Activated CD8-positive, alpha-beta memory T cell treated with anti-CD3 and anti-CD28 coated beads, Interleukin-2, amount 10 ng/mL, durations not matched to agents 7 days and 5 days (primary cell): ENCODE measurements around the gene SENP3. TPM values are rescaled to one million over a fixed set of nuclear protein-coding genes. Genes with fewer than 3 reads are reported as not detected.

Experiments used
- ATAC-seq: fragments of 150-1000 bp; cut with Tn5 transposase; one replicate; pipeline ENCODE4 v1.10.0; 2021; ENCODE audit warnings: moderate library complexity
- CTCF ChIA-PET: fragments of 350-600 bp; sonication (Branson Sonifier 250); formaldehyde crosslinking; loops from one replicate; lab custom pipeline; 2021; ENCODE audit warnings: antibody characterized with exemption; lab: Charles Lee
- DNase-seq: peaks from one replicate; pipeline ENCODE4 v3.0.0-alpha.2; 2020
- H3K27ac Mint-ChIP-seq: one replicate; pipeline ENCODE4 v1.8.0; 2021; ENCODE audit warnings: mild to moderate bottlenecking, mixed read lengths
- H3K27me3 Mint-ChIP-seq: one replicate; pipeline ENCODE4 v1.8.0; 2021; ENCODE audit warnings: mixed read lengths
- H3K36me3 Mint-ChIP-seq: one replicate; pipeline ENCODE4 v1.8.0; 2021; ENCODE audit warnings: mild to moderate bottlenecking, mixed read lengths
- H3K4me1 Mint-ChIP-seq: one replicate; pipeline ENCODE4 v1.8.0; 2021; ENCODE audit warnings: mixed read lengths
- H3K4me3 Mint-ChIP-seq: one replicate; pipeline ENCODE4 v1.8.0; 2021; ENCODE audit warnings: mild to moderate bottlenecking, moderate library complexity, mixed read lengths
- H3K9me3 Mint-ChIP-seq: one replicate; pipeline ENCODE4 v1.8.0; 2022; ENCODE audit warnings: low read depth, mixed read lengths
- total RNA-seq, 2 experiments: library from RNA; stranded (reverse); gene quantifications; one replicate each; pipeline ENCODE4 v1.2.3, GENCODE V29; 2021

The SENP3 gene
- total RNA-seq, 2 experiments from 2014 or later, result 55.7 to 70.9 TPM

GRCh38 chr17:7573324-7574080 is 11.8 kb downstream of the SENP3 start:
- no peaks in the 10 kb centered on the region for H3K9me3 Mint-ChIP-seq
- H3K27me3 Mint-ChIP-seq, result no peaks in the 10 kb centered on the region
- H3K4me3 Mint-ChIP-seq, result peak overlapping the region; percentile 95
- peak overlapping the region; percentile 97 for H3K27ac Mint-ChIP-seq
- CTCF ChIA-PET, result interaction anchor here (1.4 to 3.1 kb wide), 5 partner anchors 11 to 218 kb away, joined by 5 to 15 read pairs (median 11); partner anchors contain the start of genes MPDU1, SENP3, SOX15 and TMEM95
- H3K4me1 Mint-ChIP-seq, result peaks cover 59% of the 10 kb centered on the region
- H3K36me3 Mint-ChIP-seq, result peaks cover 68% of the 10 kb centered on the region
- DNase-seq, result peak; percentile 96
- peak; percentile 32 for ATAC-seq

GRCh38 chr17:7574176-7574953 is 12.6 kb downstream of the SENP3 start:
- ATAC-seq, result no peak
- peaks cover 72% of the 10 kb centered on the region for H3K36me3 Mint-ChIP-seq
- CTCF ChIA-PET, result interaction anchor here (1.4 to 3.1 kb wide), 5 partner anchors 10 to 219 kb away, joined by 5 to 15 read pairs (median 11); partner anchors contain the start of genes MPDU1, SENP3, SOX15 and TMEM95
- H3K4me3 Mint-ChIP-seq, result peak overlapping the region; percentile 95
- H3K27ac Mint-ChIP-seq, result peak overlapping the region; percentile 66
- DNase-seq, result peak; percentile 39
- no peaks in the 10 kb centered on the region for H3K9me3 Mint-ChIP-seq
- no peaks in the 10 kb centered on the region for H3K27me3 Mint-ChIP-seq
- peaks cover 67% of the 10 kb centered on the region for H3K4me1 Mint-ChIP-seq

- Mint-ChIP-seq H3K27ac (peak overlapping the region; percentile 66), H3K9me3 (no peaks in the 10 kb centered on the region), H3K27me3 (no peaks in the 10 kb centered on the region), H3K36me3 (peaks cover 73% of the 10 kb centered on the region), H3K4me1 (peaks cover 72% of the 10 kb centered on the region), H3K4me3 (peak overlapping the region; percentile 95)
- CTCF ChIA-PET, result interaction anchor here (1.0 to 3.1 kb wide), 5 partner anchors 8 to 251 kb away, joined by 3 to 14 read pairs (median 3); partner anchors contain the start of genes MPDU1, SENP3 and SOX15
- DNase-seq, result no peak
- ATAC-seq, result no peak
Observed at GRCh38 chr17:7575481-7575883, 13.8 kb downstream of the SENP3 start.

GRCh38 chr17:7575959-7576358 is 14.2 kb downstream of the SENP3 start:
- no peak for DNase-seq
- Mint-ChIP-seq H3K9me3 (no peaks in the 10 kb centered on the region), H3K36me3 (peaks cover 73% of the 10 kb centered on the region), H3K4me1 (peaks cover 77% of the 10 kb centered on the region), H3K27ac (peak overlapping the region; percentile 66), H3K4me3 (peak overlapping the region; percentile 95), H3K27me3 (no peaks in the 10 kb centered on the region)
- CTCF ChIA-PET, result interaction anchor here (1.0 to 3.1 kb wide), 4 partner anchors 7 to 251 kb away, joined by 3 to 14 read pairs (median 3); partner anchors contain the start of genes MPDU1 and SENP3
- no peak for ATAC-seq

GRCh38 chr17:7576432-7576937 is 14.8 kb downstream of the SENP3 start:
- Mint-ChIP-seq H3K36me3 (peaks cover 73% of the 10 kb centered on the region), H3K4me3 (peak overlapping the region; percentile 95), H3K4me1 (peaks cover 78% of the 10 kb centered on the region), H3K27me3 (no peaks in the 10 kb centered on the region), H3K27ac (peak overlapping the region; percentile 66), H3K9me3 (no peaks in the 10 kb centered on the region)
- ATAC-seq, result no peak
- peak; percentile 40 for DNase-seq
- CTCF ChIA-PET, result interaction anchor here (0.7 to 1.5 kb wide), 3 partner anchors 35 to 252 kb away, joined by 3 read pairs; no protein-coding TSS in a partner anchor

- no peaks in the 10 kb centered on the region for H3K27me3 Mint-ChIP-seq
- peak overlapping the region; percentile 2 for H3K4me3 Mint-ChIP-seq
- peaks cover 74% of the 10 kb centered on the region for H3K36me3 Mint-ChIP-seq
- peaks cover 83% of the 10 kb centered on the region for H3K4me1 Mint-ChIP-seq
- H3K27ac Mint-ChIP-seq, result peak overlapping the region; percentile 92
- ATAC-seq, result no peak
- DNase-seq, result peak; percentile 41
- H3K9me3 Mint-ChIP-seq, result no peaks in the 10 kb centered on the region
- CTCF ChIA-PET, result interaction anchor here (0.7 kb wide), 1 partner anchor 63 kb away, joined by 3 read pairs; no protein-coding TSS in a partner anchor
Observed at GRCh38 chr17:7577327-7578199, 15.8 kb downstream of the SENP3 start.

GRCh38 chr17:7579001-7579833 is 17.5 kb downstream of the SENP3 start, which contains the start of gene CD68:
CD68 (plus strand) TSS chr17:7579638; CDS start chr17:7579678, 40 bp downstream.
- Mint-ChIP-seq H3K36me3 (peaks cover 64% of the 10 kb centered on the region), H3K27ac (peak within 1 kb of the TSS; percentile 92)
- ATAC-seq, result peak; percentile 52

GRCh38 chr17:7579834-7580603 is 18.3 kb downstream of the SENP3 start:
- ATAC-seq, result no peak
- Mint-ChIP-seq H3K27me3 (no peaks in the 10 kb centered on the region), H3K4me1 (peaks cover 84% of the 10 kb centered on the region), H3K27ac (peak overlapping the region; percentile 92), H3K36me3 (peaks cover 61% of the 10 kb centered on the region), H3K9me3 (no peaks in the 10 kb centered on the region), H3K4me3 (peak overlapping the region; percentile 71)
- CTCF ChIA-PET, result interaction anchor here (0.8 to 2.1 kb wide), 10 partner anchors 9 to 284 kb away, joined by 3 to 9 read pairs (median 4); partner anchors contain the start of genes SENP3, SOX15 and TP53
- DNase-seq, result peak; percentile 69

More at GRCh38 chr17:7579001-7579833, 17.5 kb downstream of the SENP3 start, which contains the start of gene CD68:
- DNase-seq, result peak; percentile 87
- no peaks in the 10 kb centered on the region for H3K9me3 Mint-ChIP-seq
- H3K27me3 Mint-ChIP-seq, result no peaks in the 10 kb centered on the region
- peak within 1 kb of the TSS; percentile 71 for H3K4me3 Mint-ChIP-seq
- CTCF ChIA-PET, result interaction anchor here (0.8 to 2.1 kb wide), 8 partner anchors 10 to 283 kb away, joined by 3 to 9 read pairs (median 3); partner anchors contain the start of genes SENP3, SOX15 and TP53
- H3K4me1 Mint-ChIP-seq, result peaks cover 87% of the 10 kb centered on the region

GRCh38 chr17:7580604-7581575 is 19.2 kb downstream of the SENP3 start:
- CTCF ChIA-PET, result interaction anchor here (0.9 to 1.4 kb wide), 4 partner anchors 8 to 107 kb away, joined by 3 to 9 read pairs (median 4); partner anchors contain the start of genes SENP3 and TP53
- peaks cover 83% of the 10 kb centered on the region for H3K4me1 Mint-ChIP-seq
- no peak for ATAC-seq
- peak overlapping the region; percentile 27 for H3K4me3 Mint-ChIP-seq
- H3K27ac Mint-ChIP-seq, result peak overlapping the region; percentile 92
- H3K9me3 Mint-ChIP-seq, result no peaks in the 10 kb centered on the region
- DNase-seq, result no peak
- H3K36me3 Mint-ChIP-seq, result peaks cover 52% of the 10 kb centered on the region
- H3K27me3 Mint-ChIP-seq, result no peaks in the 10 kb centered on the region
